Articular chondrocyte of knee joint (primary cell): ENCODE measurements around the gene ARFGEF3. TPM values are rescaled to one million over a fixed set of nuclear protein-coding genes. Genes with fewer than 3 reads are reported as not detected.

Experiments
- small RNA-seq: library from RNA; depleted of rRNA; stranded (forward); fragments of <200 nt; gene quantifications from one replicate; pipeline ENCODE3, GENCODE V24; 2012
- total RNA-seq: library from RNA; depleted of rRNA; stranded (reverse); fragments of >200 nt; gene quantifications from 2 replicates; pipeline ENCODE4 v1.2.3, GENCODE V29; 2012

The ARFGEF3 gene
- total RNA-seq, result 6.5 and 8.2 TPM in 2 replicates

GRCh38 chr6:138161338-138162110 lies at the start of gene ARFGEF3:
Gene ARFGEF3 (plus strand): TSS chr6:138161939. CDS start chr6:138162087, 148 bp downstream.

GRCh38 chr6:138218449-138218848 lies 56.7 kb downstream of the ARFGEF3 start, which contains the start of gene PBOV1:
Gene PBOV1 (minus strand): TSS chr6:138218491. CDS start chr6:138218395, 96 bp downstream.

GRCh38 chr6:138377844-138378243 lies 216.1 kb downstream of the ARFGEF3 start, which contains the start of gene SMIM28:
Gene SMIM28 (plus strand): TSS chr6:138377905. CDS start chr6:138378073, 168 bp downstream.

Small RNAs within 50 kb of the gene (small RNA-seq; reads per million reads assigned to genes)
- gene AL031003.1, result not detected

Other genes with a start within 250 kb of the ARFGEF3 start
- 28.5 and 34.5 TPM in 2 replicates for gene PERP, start 54.5 kb upstream of the ARFGEF3 start, total RNA-seq
- not detected in 2 replicates for gene PBOV1, start 56.6 kb downstream of the ARFGEF3 start, total RNA-seq
- not detected in 2 replicates for gene SMIM28, start 216.0 kb downstream of the ARFGEF3 start, total RNA-seq
- gene HEBP2, start 242.3 kb downstream of the ARFGEF3 start, total RNA-seq, result 56.4 and 89.8 TPM in 2 replicates